ENCODE results near the gene TTF2. TPM values are rescaled to one million over a fixed set of nuclear protein-coding genes. Genes with fewer than 3 reads are reported as not detected.

TTF2 gene
- polyA plus RNA-seq, 1 donor from 2014 or later, result 2.6 TPM

DNA sequence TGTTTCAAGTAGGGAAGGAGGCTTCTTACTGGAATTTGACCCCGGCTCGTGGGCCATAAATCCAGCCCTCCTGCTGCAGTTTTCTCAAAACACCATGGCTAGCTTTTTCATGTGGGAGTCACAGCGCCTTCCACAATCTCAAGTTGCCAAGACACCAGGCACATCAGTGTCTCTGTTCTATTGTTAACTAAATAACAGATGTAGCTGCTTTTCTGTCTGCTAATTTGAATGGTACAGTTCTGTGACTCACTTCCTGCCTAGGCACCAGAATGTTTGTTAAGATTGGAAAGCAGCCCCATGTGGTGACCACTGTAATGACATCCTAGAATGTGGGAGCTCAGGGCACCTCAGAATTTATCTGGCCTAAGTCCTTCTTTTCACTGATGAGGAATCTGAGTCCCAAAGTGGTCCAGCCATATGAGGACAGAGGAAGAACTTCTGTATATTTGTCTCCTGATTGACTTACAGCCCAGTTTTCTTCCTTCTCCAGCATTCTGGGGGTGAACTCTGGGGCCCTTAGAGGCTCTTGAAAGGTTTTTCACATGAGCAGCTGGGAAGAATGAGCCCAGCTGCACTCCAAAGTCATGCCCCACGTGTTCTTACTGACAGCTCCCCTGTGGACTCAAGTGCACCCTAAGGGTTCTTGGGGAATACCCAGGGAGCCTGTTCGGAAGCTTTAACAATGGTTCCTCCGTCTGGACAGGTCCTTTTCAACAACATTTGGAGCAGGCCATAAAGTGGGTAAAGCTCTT, 33.9 kb downstream of the TTF2 start:
- H4K20me1 ChIP-seq (ENCODE audit: insufficient read depth), result no peaks in the 10 kb centered on the region
- H3K4me2 ChIP-seq (ENCODE audit: low read length), result no peak overlapping the region
- no peak overlapping the region for H3K4me3 ChIP-seq (ENCODE audit: low read length)
- no peaks in the 10 kb centered on the region for H3F3A ChIP-seq (ENCODE audit: insufficient read depth, low read length, poor library complexity, severe bottlenecking)
- H2AFZ ChIP-seq (ENCODE audit: low read depth, low read length), result no peak overlapping the region
- H3K9me3 ChIP-seq (ENCODE audit: low read length), result no peaks in the 10 kb centered on the region
- H3K9ac ChIP-seq (ENCODE audit: low read length), result no peak overlapping the region
- TF ChIP-seq, protein P1, sequence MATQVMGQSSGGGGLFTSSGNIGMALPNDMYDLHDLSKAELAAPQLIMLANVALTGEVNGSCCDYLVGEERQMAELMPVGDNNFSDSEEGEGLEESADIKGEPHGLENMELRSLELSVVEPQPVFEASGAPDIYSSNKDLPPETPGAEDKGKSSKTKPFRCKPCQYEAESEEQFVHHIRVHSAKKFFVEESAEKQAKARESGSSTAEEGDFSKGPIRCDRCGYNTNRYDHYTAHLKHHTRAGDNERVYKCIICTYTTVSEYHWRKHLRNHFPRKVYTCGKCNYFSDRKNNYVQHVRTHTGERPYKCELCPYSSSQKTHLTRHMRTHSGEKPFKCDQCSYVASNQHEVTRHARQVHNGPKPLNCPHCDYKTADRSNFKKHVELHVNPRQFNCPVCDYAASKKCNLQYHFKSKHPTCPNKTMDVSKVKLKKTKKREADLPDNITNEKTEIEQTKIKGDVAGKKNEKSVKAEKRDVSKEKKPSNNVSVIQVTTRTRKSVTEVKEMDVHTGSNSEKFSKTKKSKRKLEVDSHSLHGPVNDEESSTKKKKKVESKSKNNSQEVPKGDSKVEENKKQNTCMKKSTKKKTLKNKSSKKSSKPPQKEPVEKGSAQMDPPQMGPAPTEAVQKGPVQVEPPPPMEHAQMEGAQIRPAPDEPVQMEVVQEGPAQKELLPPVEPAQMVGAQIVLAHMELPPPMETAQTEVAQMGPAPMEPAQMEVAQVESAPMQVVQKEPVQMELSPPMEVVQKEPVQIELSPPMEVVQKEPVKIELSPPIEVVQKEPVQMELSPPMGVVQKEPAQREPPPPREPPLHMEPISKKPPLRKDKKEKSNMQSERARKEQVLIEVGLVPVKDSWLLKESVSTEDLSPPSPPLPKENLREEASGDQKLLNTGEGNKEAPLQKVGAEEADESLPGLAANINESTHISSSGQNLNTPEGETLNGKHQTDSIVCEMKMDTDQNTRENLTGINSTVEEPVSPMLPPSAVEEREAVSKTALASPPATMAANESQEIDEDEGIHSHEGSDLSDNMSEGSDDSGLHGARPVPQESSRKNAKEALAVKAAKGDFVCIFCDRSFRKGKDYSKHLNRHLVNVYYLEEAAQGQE (IDR thresholded peaks at IDR 0.05; ENCODE audit: borderline replicate concordance), result no peak
- no peak for TF ChIP-seq SMC3 (conservative IDR thresholded peaks at IDR 0.05; ENCODE audit: poor library complexity)
- no peak for TF ChIP-seq EP300 (conservative IDR thresholded peaks at IDR 0.05; ENCODE audit: poor library complexity, severe bottlenecking)
- TF ChIP-seq POLR2AphosphoS5 (IDR thresholded peaks at IDR 0.05), result no peak
- no peak for TF ChIP-seq TAF1 (IDR thresholded peaks at IDR 0.05; ENCODE audit: low read depth)
- no peak for TF ChIP-seq RAD21 (conservative IDR thresholded peaks at IDR 0.05)
- no peak for TF ChIP-seq CTCF (IDR thresholded peaks at IDR 0.05; ENCODE audit: poor library complexity, severe bottlenecking)
- TF ChIP-seq MXI1 (conservative IDR thresholded peaks at IDR 0.05; ENCODE audit: poor library complexity, severe bottlenecking), result no peak
- TF ChIP-seq EZH2 (IDR thresholded peaks at IDR 0.05; ENCODE audit: borderline replicate concordance, insufficient read depth, low read length, poor library complexity, severe bottlenecking), result no peak
- no peaks in the 10 kb centered on the region for H3K9me2 ChIP-seq (ENCODE audit: insufficient read depth, low read length)
- H3K27me3 ChIP-seq (ENCODE audit: insufficient read depth, low read depth, low read length), result no peaks in the 10 kb centered on the region
- H3K27ac ChIP-seq (ENCODE audit: low read length), result no peak overlapping the region
- no peaks in the 10 kb centered on the region for H3K36me3 ChIP-seq (ENCODE audit: insufficient read depth, low read length)
- H3K79me2 ChIP-seq (replicated peaks; ENCODE audit: insufficient read depth, low read length), result no peaks in the 10 kb centered on the region

DNA sequence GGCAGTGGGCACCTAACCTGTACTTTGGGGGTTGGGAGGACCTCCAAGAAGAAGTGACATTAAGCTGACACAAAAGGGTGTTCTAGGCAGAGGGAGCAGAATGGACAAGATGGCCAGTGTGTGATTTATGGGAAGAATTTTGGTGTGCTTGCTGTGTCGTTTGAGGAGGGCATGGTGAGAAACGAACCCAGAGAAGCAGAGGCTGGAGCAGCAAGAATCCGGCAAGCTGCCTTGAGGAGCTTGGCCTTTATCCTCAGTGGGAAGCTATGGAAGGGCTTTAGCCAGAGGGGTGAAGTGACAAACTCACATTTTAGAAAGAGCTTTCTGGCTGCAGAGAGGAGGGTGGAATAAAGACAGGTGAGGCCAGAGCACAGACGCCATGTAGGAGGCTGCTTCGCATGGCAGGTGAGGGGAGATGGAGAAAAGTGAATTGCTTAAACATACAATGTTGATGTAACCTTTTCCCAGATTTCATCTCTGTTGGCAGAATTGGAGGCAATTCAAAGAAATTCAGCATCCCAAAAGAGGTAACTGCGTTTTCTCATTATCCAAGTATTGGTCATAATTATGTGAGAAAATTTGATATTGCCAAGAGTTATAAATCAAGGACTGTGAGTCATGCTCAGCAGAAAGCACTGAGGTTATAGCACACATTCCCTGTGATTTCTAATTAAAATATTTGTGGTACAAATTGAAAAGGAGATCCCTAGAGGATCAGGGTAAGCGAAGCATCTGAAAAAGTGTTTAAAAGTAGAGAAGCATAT, 34.9 kb downstream of the TTF2 start:
- no peak overlapping the region for H3K9ac ChIP-seq (ENCODE audit: low read length)
- H3K27me3 ChIP-seq (ENCODE audit: insufficient read depth, low read depth, low read length), result no peaks in the 10 kb centered on the region
- no peaks in the 10 kb centered on the region for H3K9me2 ChIP-seq (ENCODE audit: insufficient read depth, low read length)
- no peak overlapping the region for H2AFZ ChIP-seq (ENCODE audit: low read depth, low read length)
- H4K20me1 ChIP-seq (ENCODE audit: insufficient read depth), result no peaks in the 10 kb centered on the region
- no peak overlapping the region for H3K4me2 ChIP-seq (ENCODE audit: low read length)
- no peaks in the 10 kb centered on the region for H3K79me2 ChIP-seq (replicated peaks; ENCODE audit: insufficient read depth, low read length)
- no peak overlapping the region for H3K27ac ChIP-seq (ENCODE audit: low read length)
- H3K4me3 ChIP-seq (ENCODE audit: low read length), result no peak overlapping the region
- H3K36me3 ChIP-seq (ENCODE audit: insufficient read depth, low read length), result no peaks in the 10 kb centered on the region
- no peak for TF ChIP-seq EZH2 (IDR thresholded peaks at IDR 0.05; ENCODE audit: borderline replicate concordance, insufficient read depth, low read length, poor library complexity, severe bottlenecking)
- TF ChIP-seq, protein P1 (IDR thresholded peaks at IDR 0.05; ENCODE audit: borderline replicate concordance), result no peak
- no peak for TF ChIP-seq EP300 (conservative IDR thresholded peaks at IDR 0.05; ENCODE audit: poor library complexity, severe bottlenecking)
- TF ChIP-seq POLR2AphosphoS5 (IDR thresholded peaks at IDR 0.05), result no peak
- no peak for TF ChIP-seq MXI1 (conservative IDR thresholded peaks at IDR 0.05; ENCODE audit: poor library complexity, severe bottlenecking)
- no peak for TF ChIP-seq SMC3 (conservative IDR thresholded peaks at IDR 0.05; ENCODE audit: poor library complexity)
- TF ChIP-seq CTCF (IDR thresholded peaks at IDR 0.05; ENCODE audit: poor library complexity, severe bottlenecking), result no peak
- TF ChIP-seq RAD21 (conservative IDR thresholded peaks at IDR 0.05), result no peak
- TF ChIP-seq TAF1 (IDR thresholded peaks at IDR 0.05; ENCODE audit: low read depth), result no peak
- H3F3A ChIP-seq (ENCODE audit: insufficient read depth, low read length, poor library complexity, severe bottlenecking), result no peaks in the 10 kb centered on the region
- H3K9me3 ChIP-seq (ENCODE audit: low read length), result no peaks in the 10 kb centered on the region

All from neural cell (in vitro differentiated cells).